Chondrocyte (in vitro differentiated cells): ENCODE data around the gene CELF2. TPM values are rescaled to one million over a fixed set of nuclear protein-coding genes. Genes with fewer than 3 reads are reported as not detected.

Experiments
- DNase-seq: peaks from one replicate; pipeline ENCODE4 v3.0.0; 2021; ENCODE audit warnings: mixed read lengths, low spot score
- H3K27ac Mint-ChIP-seq: one replicate; pipeline ENCODE4 v1.8.0; 2021; ENCODE audit warnings: mild to moderate bottlenecking, moderate library complexity, mixed read lengths; ENCODE audit not compliant: unreplicated experiment
- H3K27me3 Mint-ChIP-seq: 2 replicates; pipeline ENCODE4 v1.8.0; 2021; ENCODE audit warnings: low read depth, mixed read lengths
- H3K36me3 Mint-ChIP-seq: 2 replicates; pipeline ENCODE4 v1.8.0; 2021; ENCODE audit warnings: low read depth, mixed read lengths
- H3K4me1 Mint-ChIP-seq: 2 replicates; pipeline ENCODE4 v1.8.0; 2021; ENCODE audit warnings: low read depth, mild to moderate bottlenecking, mixed read lengths
- H3K4me3 Mint-ChIP-seq: one replicate; pipeline ENCODE4 v1.8.0; 2021; ENCODE audit warnings: mild to moderate bottlenecking, moderate library complexity, mixed read lengths; ENCODE audit not compliant: unreplicated experiment
- H3K9me3 Mint-ChIP-seq: 2 replicates; pipeline ENCODE4 v1.8.0; 2021; ENCODE audit warnings: low read depth, mixed read lengths
- total RNA-seq: library from RNA; stranded (reverse); gene quantifications from 3 replicates; pipeline ENCODE4 v1.2.1, GENCODE V29; 2021
- TF ChIP-seq, protein P1 (sequence below): fragments of 200-600 bp; sonication (generic); IDR thresholded peaks from 2 replicates; pipeline ENCODE4 v1.5.0; 2021; ENCODE audit warnings: antibody characterized with exemption, mild to moderate bottlenecking, moderate library complexity

Gene CELF2
- total RNA-seq, 1 donor from 2014 or later: 44.3 TPM

DNA sequence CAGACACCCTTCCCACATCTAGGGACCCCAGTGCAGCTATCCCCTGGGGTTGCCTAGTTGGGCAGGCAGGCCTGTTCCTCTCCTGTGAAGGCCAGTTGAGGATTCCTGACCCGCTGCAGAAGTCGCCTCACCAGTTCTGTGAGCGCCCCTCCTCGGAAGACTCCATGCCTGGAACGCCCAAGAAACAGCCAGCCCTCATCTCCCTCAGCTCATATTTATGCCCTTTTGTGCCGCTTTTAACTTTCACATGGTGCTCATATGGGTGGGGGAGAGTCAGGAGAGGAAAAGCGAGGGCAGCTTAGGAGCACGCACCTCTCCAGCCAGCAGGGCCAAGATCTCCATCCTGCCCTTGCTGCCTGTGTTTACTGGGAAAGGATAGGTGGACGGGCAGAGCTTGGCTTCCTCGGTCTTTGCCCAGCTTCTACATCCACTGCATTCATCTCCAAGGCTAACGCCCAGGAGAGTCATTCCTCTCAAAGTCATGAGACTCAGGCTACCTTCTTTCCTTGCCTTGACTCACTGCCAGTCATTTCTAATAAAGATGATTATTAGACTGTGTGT, 307.2 kb downstream of the CELF2 start:
- Mint-ChIP-seq H3K9me3 (no peaks in the 10 kb centered on the region), H3K4me1 (peaks cover 7% of the 10 kb centered on the region), H3K27ac (no peak overlapping the region), H3K36me3 (peaks cover 4% of the 10 kb centered on the region), H3K4me3 (no peak overlapping the region), H3K27me3 (no peaks in the 10 kb centered on the region)
- no peak for DNase-seq
- TF ChIP-seq, protein P1, sequence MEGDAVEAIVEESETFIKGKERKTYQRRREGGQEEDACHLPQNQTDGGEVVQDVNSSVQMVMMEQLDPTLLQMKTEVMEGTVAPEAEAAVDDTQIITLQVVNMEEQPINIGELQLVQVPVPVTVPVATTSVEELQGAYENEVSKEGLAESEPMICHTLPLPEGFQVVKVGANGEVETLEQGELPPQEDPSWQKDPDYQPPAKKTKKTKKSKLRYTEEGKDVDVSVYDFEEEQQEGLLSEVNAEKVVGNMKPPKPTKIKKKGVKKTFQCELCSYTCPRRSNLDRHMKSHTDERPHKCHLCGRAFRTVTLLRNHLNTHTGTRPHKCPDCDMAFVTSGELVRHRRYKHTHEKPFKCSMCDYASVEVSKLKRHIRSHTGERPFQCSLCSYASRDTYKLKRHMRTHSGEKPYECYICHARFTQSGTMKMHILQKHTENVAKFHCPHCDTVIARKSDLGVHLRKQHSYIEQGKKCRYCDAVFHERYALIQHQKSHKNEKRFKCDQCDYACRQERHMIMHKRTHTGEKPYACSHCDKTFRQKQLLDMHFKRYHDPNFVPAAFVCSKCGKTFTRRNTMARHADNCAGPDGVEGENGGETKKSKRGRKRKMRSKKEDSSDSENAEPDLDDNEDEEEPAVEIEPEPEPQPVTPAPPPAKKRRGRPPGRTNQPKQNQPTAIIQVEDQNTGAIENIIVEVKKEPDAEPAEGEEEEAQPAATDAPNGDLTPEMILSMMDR: no peak

DNA sequence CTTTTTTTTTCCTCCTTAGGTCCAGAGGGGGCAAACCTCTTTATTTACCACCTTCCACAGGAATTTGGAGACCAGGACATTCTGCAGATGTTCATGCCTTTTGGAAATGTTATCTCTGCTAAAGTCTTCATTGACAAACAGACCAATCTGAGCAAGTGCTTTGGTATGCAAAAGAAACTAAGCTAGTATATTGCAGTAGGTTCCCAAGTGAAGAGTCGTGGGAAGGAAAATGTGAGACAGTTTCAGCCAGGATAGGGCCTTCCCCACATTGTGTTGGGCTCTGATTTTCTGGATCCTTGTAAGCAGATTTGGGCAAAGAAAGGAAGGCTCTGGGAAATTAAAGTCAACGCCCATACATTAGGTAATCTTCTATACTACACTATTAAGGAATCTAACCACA, 308.1 kb downstream of the CELF2 start:
- Mint-ChIP-seq H3K36me3 (peaks cover 3% of the 10 kb centered on the region), H3K27ac (peak overlapping the region; percentile 38), H3K4me3 (no peak overlapping the region), H3K27me3 (no peaks in the 10 kb centered on the region), H3K9me3 (no peaks in the 10 kb centered on the region), H3K4me1 (peaks cover 14% of the 10 kb centered on the region)
- DNase-seq: no peak
- TF ChIP-seq, protein P1: no peak

DNA sequence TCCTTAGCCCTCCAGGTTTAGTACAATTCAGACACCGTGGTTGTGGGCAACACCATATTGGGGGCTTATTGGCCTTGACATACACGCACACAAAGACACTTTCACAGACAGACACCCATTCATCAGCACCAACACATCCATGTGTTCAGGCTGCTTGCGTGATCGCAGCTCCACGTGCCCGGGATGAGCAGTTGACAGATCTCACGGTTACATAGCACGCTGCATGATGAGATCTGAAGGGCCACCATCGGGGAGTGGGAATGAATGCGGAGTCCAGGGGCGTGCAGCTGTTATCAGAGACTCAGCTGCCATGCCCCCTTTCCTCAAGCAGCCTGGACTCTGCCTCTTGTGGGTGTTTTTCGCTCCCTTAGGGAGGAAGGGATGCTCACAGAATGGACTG, 308.6 kb downstream of the CELF2 start:
- no peak for DNase-seq
- H3K36me3 Mint-ChIP-seq: peaks cover 3% of the 10 kb centered on the region
- TF ChIP-seq, protein P1: no peak
- peaks cover 14% of the 10 kb centered on the region for H3K4me1 Mint-ChIP-seq
- H3K4me3 Mint-ChIP-seq: no peak overlapping the region
- no peaks in the 10 kb centered on the region for H3K27me3 Mint-ChIP-seq
- no peak overlapping the region for H3K27ac Mint-ChIP-seq
- H3K9me3 Mint-ChIP-seq: no peaks in the 10 kb centered on the region

DNA sequence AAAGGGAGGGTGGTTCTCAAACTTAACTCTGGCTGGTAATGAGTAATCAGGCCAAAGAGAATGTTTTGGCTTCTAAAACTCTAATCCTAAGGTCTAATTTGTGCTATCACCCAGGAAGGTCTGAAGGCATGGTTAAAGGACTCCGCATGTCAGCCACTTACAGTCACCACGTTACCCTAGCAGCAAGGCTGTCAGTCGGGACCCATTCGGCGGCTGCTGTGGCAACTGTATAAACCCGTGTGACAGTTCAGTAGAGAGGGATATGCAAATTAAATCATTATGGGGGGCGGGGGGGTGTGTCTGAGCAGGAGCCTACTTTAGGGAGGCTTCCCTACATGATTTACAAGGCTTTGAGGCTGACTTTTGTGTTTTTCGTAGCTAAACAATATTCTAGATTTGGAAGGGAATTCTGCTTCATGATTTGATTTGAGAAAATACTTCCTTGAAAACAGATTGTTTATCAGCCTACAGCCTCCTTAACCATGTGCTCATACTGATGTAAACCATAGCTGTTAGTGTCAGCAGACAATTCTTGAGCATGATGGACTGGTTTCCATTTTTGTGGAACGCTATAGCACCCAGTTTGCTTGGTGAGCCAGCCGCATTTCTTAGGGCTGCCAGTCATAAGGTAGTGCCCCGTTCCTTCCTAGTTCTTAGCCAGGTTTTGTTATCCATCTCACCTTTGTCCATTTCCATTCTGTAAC, 309.4 kb downstream of the CELF2 start:
- no peaks in the 10 kb centered on the region for H3K9me3 Mint-ChIP-seq
- H3K27ac Mint-ChIP-seq: no peak overlapping the region
- TF ChIP-seq, protein P1: no peak
- peaks cover 3% of the 10 kb centered on the region for H3K36me3 Mint-ChIP-seq
- no peak for DNase-seq
- no peaks in the 10 kb centered on the region for H3K27me3 Mint-ChIP-seq
- peaks cover 20% of the 10 kb centered on the region for H3K4me1 Mint-ChIP-seq
- no peak overlapping the region for H3K4me3 Mint-ChIP-seq

DNA sequence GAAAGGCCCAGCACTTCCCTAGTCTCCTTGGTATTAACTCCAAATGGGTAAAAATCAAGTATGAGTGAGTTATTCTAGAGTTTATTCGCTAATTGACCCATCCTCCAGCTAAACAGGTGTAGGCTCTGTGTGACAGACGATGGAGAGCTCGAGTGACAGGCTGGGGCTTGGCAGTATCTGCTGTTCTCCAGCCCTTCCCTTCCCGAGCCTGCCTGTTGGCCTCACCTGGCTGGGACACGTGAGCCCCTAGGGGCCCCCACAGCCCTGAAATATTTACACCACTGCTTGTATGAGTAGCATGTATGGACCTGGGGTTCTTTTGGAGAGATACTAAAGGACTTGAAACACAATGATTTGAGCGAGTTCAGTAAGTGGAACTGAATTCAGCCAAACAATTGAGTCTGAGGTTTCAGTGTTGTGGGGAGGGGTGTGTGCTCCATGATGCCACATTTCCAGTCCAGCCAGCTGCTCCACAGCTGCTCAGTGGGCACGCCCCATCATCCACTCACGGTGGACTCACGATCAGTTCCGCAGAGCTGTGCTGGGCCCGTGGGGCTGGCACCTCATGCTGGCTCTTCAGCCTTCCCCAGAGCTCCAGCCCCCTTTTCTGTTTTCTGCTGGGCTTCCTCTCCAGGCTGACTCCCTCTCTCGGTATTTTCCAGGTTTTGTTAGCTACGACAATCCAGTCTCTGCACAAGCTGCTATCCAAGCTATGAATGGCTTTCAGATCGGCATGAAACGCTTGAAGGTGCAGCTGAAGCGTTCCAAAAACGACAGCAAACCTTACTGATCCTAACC, 310.8 kb downstream of the CELF2 start:
- no peaks in the 10 kb centered on the region for H3K9me3 Mint-ChIP-seq
- no peak for DNase-seq
- H3K4me1 Mint-ChIP-seq: peaks cover 20% of the 10 kb centered on the region
- peaks cover 7% of the 10 kb centered on the region for H3K36me3 Mint-ChIP-seq
- TF ChIP-seq, protein P1: no peak
- no peak overlapping the region for H3K4me3 Mint-ChIP-seq
- no peak overlapping the region for H3K27ac Mint-ChIP-seq
- H3K27me3 Mint-ChIP-seq: no peaks in the 10 kb centered on the region
